GM21367 (cell line): ENCODE results near the gene TPCN1.

ENCODE experiments used
- ATAC-seq: cut with Tn5 transposase; IDR thresholded peaks from one replicate; pipeline ENCODE4 v1.9.1; 2021; ENCODE audit not compliant: unreplicated experiment

Gene TPCN1

GRCh38 chr12:113332688-113333417 is 111.6 kb downstream of the TPCN1 start:
- no peak for ATAC-seq

- ATAC-seq = no peak
Observed at GRCh38 chr12:113333418-113333750, 112.1 kb downstream of the TPCN1 start.

- ATAC-seq = no peak
Observed at GRCh38 chr12:113333877-113334785, 112.9 kb downstream of the TPCN1 start.

GRCh38 chr12:113334786-113335539 is 113.7 kb downstream of the TPCN1 start, which contains the start of gene SLC8B1:
SLC8B1 (minus strand) TSS chr12:113335109; CDS start chr12:113332878, 2,231 bp downstream.
- peak; percentile 89 for ATAC-seq

GRCh38 chr12:113339540-113339939 is 118.3 kb downstream of the TPCN1 start:
- ATAC-seq = no peak

GRCh38 chr12:113340061-113340460 is 118.8 kb downstream of the TPCN1 start:
- ATAC-seq = no peak

GRCh38 chr12:113341535-113341934 is 120.3 kb downstream of the TPCN1 start:
- no peak for ATAC-seq

GRCh38 chr12:113345318-113345717 is 124.1 kb downstream of the TPCN1 start:
- ATAC-seq = no peak

GRCh38 chr12:113346353-113346752 is 125.1 kb downstream of the TPCN1 start:
- ATAC-seq = no peak

- no peak for ATAC-seq
Observed at GRCh38 chr12:113347107-113347506, 125.8 kb downstream of the TPCN1 start.

GRCh38 chr12:113347892-113348291 is 126.6 kb downstream of the TPCN1 start:
- ATAC-seq = no peak
